HepG2 (cell line): ENCODE results near the gene EFS.

Experiments
- POLR2A ChIP-seq, 2 experiments: IDR thresholded peaks; 2 replicates each; pipeline ENCODE4 v1.6.1; 2011; ENCODE audit warnings: low read depth in 2 of 2, low read length in 2 of 2, mild to moderate bottlenecking in 1 of 2, moderate library complexity in 1 of 2; ENCODE audit not compliant: insufficient read depth in 1 of 2
- ZNF230 ChIP-seq: sonication (generic); formaldehyde crosslinking; IDR thresholded peaks from 2 replicates; pipeline ENCODE4 v1.4.0; 2020; ENCODE audit warnings: mild to moderate bottlenecking, missing genetic modification reagents
- ZNF737 ChIP-seq: sonication (generic); formaldehyde crosslinking; IDR thresholded peaks from 2 replicates; pipeline ENCODE4 v1.5.0; 2020; ENCODE audit warnings: missing genetic modification reagents, mild to moderate bottlenecking, borderline replicate concordance
- TF ChIP-seq, protein P1 (sequence below): sonication (generic); formaldehyde crosslinking; IDR thresholded peaks from 2 replicates; pipeline ENCODE4 v1.9.0; 2021; ENCODE audit warnings: missing genetic modification reagents, borderline replicate concordance
- TF ChIP-seq, protein P2 (sequence below): sonication (generic); formaldehyde crosslinking; IDR thresholded peaks from 2 replicates; pipeline ENCODE4 v1.9.0; 2021; ENCODE audit warnings: missing genetic modification reagents, mild to moderate bottlenecking, borderline replicate concordance
- TF ChIP-seq, protein P3 (sequence below): sonication (generic); formaldehyde crosslinking; IDR thresholded peaks from 2 replicates; pipeline ENCODE4 v1.5.0; 2020; ENCODE audit warnings: mild to moderate bottlenecking, missing genetic modification reagents, moderate library complexity

DNA sequence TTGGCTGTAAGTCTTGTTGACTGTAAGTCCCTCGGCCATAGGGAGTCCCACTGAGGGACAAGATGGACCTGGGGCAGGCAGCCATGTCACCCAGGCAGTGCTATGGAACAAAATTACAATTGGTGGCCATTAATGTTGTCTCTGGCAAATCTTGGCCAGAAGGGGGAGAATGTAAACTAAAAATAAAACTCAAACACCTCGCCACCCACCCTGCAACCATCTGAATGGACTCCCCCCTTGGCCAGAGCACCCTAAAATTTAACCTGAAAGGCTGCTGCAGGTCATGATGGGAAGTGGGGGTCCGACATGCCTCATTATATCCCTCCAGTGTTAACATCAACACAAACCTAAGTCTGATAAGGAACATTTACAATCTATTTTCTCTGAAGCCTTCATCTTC lies 20.5 kb downstream of the EFS start:
- TF ChIP-seq ZNF230 (CRISPR knock-in tag) (no peak), POLR2A (IDR thresholded peaks at IDR 0.05; ENCODE audit: insufficient read depth in 1 of 2, low read depth in 2 of 2, low read length in 2 of 2) (no peak), ZNF737 (CRISPR knock-in tag) (no peak)
- TF ChIP-seq, protein P1, sequence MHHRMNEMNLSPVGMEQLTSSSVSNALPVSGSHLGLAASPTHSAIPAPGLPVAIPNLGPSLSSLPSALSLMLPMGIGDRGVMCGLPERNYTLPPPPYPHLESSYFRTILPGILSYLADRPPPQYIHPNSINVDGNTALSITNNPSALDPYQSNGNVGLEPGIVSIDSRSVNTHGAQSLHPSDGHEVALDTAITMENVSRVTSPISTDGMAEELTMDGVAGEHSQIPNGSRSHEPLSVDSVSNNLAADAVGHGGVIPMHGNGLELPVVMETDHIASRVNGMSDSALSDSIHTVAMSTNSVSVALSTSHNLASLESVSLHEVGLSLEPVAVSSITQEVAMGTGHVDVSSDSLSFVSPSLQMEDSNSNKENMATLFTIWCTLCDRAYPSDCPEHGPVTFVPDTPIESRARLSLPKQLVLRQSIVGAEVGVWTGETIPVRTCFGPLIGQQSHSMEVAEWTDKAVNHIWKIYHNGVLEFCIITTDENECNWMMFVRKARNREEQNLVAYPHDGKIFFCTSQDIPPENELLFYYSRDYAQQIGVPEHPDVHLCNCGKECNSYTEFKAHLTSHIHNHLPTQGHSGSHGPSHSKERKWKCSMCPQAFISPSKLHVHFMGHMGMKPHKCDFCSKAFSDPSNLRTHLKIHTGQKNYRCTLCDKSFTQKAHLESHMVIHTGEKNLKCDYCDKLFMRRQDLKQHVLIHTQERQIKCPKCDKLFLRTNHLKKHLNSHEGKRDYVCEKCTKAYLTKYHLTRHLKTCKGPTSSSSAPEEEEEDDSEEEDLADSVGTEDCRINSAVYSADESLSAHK = no peak
- TF ChIP-seq, protein P2, sequence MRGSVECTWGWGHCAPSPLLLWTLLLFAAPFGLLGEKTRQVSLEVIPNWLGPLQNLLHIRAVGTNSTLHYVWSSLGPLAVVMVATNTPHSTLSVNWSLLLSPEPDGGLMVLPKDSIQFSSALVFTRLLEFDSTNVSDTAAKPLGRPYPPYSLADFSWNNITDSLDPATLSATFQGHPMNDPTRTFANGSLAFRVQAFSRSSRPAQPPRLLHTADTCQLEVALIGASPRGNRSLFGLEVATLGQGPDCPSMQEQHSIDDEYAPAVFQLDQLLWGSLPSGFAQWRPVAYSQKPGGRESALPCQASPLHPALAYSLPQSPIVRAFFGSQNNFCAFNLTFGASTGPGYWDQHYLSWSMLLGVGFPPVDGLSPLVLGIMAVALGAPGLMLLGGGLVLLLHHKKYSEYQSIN (CRISPR knock-in tag) = no peak
- TF ChIP-seq, protein P3, sequence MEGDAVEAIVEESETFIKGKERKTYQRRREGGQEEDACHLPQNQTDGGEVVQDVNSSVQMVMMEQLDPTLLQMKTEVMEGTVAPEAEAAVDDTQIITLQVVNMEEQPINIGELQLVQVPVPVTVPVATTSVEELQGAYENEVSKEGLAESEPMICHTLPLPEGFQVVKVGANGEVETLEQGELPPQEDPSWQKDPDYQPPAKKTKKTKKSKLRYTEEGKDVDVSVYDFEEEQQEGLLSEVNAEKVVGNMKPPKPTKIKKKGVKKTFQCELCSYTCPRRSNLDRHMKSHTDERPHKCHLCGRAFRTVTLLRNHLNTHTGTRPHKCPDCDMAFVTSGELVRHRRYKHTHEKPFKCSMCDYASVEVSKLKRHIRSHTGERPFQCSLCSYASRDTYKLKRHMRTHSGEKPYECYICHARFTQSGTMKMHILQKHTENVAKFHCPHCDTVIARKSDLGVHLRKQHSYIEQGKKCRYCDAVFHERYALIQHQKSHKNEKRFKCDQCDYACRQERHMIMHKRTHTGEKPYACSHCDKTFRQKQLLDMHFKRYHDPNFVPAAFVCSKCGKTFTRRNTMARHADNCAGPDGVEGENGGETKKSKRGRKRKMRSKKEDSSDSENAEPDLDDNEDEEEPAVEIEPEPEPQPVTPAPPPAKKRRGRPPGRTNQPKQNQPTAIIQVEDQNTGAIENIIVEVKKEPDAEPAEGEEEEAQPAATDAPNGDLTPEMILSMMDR (CRISPR knock-in tag) = peak; percentile 24; the same call in 1 of the 2 replicates
